Fibroblast of lung (primary cell): ENCODE measurements around the gene SLC39A8.

Source experiments
- CTCF ChIP-seq, 2 donors: IDR thresholded peaks in 1 of 2; conservative IDR thresholded peaks in 1 of 2; 1 replicate in 1 of 2; 2 replicates in 1 of 2; pipeline ENCODE4 v1.5.1; 2011 to 2012; ENCODE audit warnings: low read length in 2 of 2, control low read depth in 1 of 2, inconsistent platforms in 1 of 2, low read depth in 1 of 2, mild to moderate bottlenecking in 1 of 2
- EZH2 ChIP-seq: IDR thresholded peaks from 2 replicates; pipeline ENCODE4 v1.5.1; 2012; ENCODE audit warnings: low read length, control low read depth, mild to moderate bottlenecking; ENCODE audit errors: missing control alignments

DNA sequence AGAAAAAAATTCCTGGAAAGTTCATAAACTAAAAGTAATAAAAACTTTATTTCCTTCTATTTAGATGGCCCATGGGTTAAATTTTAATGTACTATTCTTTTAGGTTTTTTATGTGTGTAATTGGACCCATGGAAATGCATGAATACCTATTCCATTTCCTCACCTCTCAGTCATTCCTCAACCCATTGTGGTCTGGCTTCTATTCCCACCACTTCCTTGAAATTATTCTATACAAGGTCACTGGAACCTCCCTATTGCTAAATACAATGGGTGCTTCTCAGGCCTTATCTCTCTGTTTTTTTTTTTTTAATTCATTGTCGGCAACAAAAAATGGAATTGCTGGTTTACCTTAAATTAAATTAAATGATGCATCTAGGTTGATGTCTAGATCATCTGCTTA, 17.2 kb downstream of the SLC39A8 start:
- TF ChIP-seq CTCF (conservative IDR thresholded peaks at IDR 0.05 in 1 of 2, IDR thresholded peaks at IDR 0.05 in 1 of 2; ENCODE audit: low read depth in 1 of 2, low read length in 2 of 2) (no peak), EZH2 (no peak)
